Activated CD4-positive, alpha-beta T cell treated with anti-CD3 and anti-CD28 coated beads, Interleukin-2, amount 50 U/mL, for 4 hours (primary cell): ENCODE measurements around the gene CELF4.

Source experiments
- DNase-seq, 2 experiments: peaks; one replicate each; pipeline ENCODE4 v3.0.0-alpha.2; 2020

CELF4 gene

DNA sequence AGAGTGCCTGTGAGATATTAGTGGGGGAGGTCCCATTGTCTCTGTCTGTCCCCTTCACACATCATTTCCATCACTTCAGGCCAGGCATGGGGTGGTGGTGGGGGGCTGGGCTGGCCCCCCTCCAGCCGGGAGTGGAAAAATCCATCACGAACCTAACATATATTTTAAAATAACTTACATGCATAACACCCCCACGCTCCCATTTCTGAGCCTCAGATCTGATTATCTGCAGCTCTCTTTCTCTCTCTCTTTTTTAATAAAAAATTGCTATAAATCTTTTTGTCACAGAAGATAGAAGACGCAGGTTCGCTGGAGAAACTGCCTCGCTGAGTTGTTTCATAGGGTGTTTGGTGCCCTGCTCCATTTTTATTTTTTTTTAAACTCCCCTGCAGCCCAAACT, 159.8 kb downstream of the CELF4 start:
- no peak for DNase-seq

DNA sequence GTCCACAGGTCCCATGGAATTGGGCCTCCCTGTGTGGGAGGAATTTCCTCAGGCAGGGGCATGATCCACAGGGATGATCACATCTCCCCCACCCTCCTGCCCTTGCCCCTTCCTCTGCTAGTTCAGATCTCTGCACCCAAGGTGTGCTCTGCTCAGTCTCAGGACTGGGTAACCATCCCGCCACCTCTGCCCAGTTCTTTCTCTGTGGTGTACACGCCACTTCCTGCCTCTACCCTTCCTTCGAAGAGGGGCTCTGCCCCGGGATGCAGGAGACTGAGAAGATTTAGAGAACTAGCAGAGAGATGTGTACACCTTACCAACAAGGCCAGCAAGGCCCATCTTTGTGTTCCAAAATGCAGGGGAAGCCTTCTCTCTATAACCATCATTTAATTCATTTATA, 160.4 kb downstream of the CELF4 start:
- DNase-seq, result no peak

DNA sequence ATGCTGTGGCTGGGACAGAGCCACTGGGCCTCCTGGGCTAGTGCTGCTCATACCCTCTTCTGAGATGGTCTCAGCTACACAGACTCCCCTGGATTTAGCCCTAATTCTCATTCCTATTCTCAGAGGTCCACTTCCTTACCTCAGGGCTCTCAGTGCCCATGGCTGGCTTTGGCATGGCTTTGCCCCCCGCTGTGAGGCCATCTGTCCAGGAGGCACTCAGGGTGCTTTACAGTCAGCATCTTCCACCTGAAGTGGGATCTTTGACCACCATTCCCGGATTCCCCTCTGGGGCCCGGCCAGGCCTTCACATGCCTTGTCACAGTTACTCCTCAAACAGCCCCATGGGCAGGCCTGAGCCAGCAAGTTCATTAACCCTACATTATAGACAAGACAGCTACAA, 161.8 kb downstream of the CELF4 start:
- DNase-seq, result no peak

DNA sequence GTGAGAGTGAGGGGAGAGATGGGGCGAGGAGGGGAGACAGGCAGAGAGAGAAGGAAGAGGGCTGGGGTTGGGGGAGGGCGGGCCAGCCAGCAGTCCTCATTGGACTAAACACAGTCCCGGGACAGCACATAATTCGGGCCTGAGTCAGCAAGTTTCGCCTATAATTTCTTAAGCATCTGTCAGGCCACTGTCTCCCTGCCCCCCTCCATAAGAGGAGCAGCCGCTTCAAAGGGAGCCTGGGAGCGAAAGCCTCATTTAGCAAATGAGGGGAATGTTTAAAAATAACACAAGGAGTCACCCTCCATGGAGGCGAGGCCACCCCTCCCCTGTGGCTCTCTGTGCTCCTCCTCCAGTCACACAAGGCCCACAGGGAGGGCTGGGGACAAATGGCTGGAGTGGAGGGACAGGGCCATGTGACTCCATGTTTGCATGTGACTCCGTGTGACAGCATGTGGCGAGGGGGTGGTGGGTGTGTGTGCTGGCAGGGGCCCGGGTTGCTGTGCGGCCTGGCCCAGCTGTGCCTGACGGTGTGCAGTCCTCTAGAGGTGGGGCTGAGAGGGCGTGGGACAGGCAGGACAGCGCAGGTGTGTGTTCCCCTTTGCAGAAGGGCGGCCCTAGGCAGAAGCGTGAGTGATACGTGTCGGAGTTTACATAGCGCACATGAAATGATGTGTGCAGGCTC, 162.4 kb downstream of the CELF4 start:
- no peak for DNase-seq

DNA sequence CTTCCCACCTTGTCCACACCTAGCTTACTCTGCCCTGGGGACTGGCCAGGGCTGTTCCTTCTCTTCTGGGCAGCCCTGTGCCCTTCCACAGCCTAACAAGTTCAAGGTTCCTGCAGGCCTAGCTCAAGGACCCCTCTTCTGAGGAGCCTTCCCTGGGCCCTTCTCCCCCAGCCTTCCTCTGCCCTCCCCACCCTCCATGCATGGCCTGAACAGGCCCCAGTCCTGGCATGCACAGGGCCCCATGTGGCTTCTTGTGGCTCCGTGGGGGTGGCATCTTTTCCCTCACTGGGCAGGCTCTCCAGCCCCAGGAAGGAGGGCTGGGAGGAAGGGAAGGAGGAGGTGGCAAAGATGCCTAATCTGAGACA, 162.9 kb downstream of the CELF4 start:
- no peak for DNase-seq

DNA sequence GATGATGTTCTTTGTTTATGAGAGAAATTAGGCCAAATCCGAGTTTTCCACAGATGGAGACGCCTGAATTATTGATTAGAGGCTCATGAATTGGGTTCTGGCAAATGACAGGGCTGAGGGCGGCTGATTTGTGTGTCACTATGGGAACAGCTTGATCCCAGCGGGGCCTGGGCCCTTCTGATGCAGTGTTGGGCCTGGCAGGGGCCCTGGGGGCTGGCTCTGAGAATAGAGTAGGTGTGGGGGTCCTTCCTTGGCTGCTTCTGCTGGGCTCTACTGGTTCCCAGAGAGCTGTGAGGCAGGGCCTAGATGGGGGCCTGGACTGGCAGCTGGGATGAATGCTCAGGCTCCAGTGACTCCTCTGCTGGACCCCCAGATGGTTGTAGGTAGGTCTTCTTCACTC, 164.8 kb downstream of the CELF4 start:
- DNase-seq, result no peak

DNA sequence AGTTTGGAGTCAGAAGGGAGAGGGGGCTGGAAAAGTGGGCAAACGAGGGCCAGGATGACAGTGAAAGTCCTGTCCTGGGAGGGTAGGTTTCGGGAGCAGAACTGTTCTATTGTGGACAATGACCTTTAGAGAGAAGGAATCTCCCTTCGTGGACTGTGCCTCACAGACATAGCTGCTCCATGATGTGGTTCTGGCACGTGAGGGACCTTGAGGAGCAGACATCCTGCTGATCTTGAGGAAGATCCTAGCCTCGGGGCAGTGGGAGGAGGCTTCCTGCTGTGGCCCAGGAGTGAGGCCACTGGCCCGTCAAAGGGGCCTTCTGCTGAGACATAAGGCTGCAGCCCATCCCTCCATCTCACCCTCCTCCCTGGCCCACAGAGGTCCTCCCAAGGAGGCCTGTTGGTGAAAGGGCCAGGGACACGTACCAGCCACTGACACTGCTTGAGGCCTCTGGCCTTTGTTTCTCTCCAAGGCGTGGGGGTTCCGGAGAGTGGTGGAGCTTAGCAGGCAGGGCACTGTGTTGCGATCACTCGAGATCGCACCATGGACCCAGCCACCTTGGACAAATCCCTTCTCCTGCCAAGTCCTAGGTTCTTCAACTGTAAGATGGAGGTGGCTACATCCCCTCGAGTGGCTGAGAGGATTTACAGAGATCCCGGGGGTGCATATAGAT, 167.2 kb downstream of the CELF4 start:
- DNase-seq, result no peak

DNA sequence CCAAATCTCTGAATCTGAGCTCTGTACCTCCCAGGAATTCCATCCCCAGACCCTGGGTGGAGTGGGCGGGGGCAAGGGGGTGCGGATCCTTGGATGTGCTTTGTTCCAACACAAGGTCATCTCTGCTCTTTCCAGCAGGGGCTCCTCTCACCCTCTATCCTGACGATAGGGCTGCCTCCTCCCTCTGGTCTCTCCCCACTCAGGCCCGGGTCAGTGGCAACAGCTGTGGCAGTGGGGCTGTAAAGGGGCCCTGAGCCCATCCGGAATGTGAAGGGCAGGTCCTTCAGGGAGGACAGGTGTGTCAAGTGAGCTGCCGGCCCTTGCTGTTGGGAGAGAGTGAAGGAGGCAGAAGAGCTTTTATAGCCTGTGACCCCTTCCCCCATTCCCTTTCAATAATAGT, 167.8 kb downstream of the CELF4 start:
- no peak for DNase-seq

DNA sequence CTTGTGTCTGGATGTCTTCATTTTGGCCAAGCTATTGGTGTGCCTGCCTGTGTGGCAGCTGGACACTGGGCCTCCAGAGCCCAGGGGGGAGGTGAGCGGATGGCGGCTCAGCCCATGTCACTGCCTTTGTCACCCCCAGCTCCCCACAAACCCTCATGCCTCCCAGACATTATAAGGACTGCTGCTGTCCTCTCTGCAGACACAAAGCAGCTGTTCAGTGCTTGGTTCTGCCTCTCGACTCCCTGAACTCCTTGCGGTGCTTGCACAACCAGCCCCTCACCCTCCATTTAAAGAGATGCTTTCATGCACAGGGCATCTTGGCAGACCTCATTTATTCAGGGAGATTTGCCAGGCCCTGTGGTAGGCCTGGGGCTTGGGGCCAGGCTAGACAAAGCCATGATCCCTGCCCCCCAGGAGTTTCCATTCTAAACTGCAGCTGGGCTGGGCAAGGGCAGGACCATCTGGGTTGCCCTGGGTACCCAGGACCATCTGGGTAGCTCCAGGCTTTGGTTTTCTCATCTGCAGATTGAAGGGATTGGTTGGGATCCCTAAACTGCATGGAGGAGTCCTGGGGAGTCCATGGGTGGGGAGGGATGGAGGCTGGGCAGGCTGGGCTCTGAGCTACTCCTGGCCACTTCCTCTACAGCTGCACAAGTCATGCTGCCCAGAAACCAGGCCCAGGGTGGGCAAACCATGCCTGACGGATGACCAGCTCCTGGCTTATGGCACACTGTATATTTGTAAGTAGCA, 168.5 kb downstream of the CELF4 start:
- no peak for DNase-seq

DNA sequence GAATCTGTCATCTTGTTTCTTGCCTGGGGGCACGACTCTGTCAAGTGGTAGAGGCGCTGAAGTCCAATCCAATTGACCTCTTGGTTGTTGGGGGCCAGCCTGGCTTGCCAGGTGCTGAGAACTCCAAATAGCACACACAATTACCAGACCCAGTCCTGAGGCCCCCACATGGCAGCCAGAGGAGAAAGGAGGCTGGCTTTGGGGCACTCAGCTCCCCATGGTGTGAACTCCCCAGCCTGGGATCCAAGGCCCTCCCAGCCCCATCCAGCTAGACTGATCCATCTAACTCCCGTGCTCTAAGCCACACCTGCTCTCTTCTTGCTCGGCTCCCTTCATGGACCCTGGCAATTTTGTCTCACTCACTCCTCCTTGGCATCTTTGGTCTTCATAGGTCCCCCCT, 170.0 kb downstream of the CELF4 start:
- no peak for DNase-seq

DNA sequence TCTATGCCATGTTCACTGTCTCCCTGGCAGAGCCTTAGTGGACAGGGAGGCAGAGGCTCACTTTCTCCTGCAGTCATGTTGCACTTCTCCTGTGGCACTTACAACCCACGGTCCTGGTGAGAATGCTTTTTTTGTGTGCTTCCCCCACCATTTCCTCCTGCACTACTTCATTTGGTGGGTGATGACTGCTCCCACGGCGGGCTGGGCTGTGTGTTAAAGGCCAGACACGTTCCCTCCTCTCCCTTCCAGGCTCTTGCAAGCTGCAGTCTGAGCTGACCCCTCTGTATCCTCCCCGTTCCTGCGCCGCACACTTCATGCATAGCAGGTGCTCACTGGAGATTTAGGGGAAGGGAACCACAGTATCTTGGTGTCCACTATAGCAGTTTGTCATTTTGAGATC, 170.5 kb downstream of the CELF4 start:
- no peak for DNase-seq

DNA sequence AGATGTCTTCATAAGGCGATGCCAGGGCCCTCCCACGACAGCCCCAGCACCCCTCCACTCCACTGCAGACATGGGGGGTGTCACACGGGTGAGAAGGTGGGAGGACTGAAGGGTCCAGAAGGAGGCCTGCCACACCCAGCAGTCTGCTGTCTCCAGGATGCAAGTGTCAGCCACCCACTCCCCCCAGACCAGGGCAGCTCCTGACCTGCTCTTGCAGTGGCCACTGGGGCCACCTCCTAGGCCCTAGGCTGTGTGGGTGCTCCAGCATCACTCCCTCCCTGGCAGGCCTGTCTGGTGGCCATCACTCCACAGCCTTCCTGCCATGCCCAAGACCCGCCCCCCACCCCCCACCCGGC, 171.0 kb downstream of the CELF4 start:
- DNase-seq, result no peak

DNA sequence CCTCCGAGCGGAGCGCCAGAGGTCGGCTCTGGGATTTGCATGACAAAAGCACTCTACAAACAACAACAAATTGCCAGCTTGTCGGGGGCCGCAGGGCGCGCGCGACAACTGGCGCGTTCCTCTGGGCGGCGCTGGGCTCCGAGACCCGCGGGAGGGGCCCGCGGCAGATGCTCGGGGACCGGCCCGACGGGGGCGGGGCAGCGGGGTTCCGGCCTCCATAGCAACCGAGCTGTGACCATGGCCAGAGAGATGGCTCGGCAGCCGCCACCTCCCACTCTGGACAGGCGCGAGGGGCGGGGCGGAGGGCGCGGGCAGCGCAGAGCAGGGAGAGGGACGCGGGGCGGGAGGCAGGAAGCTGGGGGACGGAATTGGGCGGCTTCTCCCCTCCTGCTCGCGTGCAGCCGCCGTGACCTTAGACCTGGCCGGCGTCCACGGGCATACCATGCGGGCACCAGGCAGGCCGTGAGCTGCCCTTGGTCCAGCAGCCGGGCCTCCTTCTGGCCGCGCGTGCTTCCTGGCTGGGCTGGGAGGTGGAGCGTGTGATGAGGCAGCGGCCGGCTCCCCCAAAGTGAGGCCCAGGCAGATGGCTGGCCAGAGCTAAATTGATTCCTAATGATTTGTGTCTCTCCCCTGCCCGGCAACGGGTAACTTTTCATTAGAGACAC, 171.5 kb downstream of the CELF4 start:
- DNase-seq, result no peak

DNA sequence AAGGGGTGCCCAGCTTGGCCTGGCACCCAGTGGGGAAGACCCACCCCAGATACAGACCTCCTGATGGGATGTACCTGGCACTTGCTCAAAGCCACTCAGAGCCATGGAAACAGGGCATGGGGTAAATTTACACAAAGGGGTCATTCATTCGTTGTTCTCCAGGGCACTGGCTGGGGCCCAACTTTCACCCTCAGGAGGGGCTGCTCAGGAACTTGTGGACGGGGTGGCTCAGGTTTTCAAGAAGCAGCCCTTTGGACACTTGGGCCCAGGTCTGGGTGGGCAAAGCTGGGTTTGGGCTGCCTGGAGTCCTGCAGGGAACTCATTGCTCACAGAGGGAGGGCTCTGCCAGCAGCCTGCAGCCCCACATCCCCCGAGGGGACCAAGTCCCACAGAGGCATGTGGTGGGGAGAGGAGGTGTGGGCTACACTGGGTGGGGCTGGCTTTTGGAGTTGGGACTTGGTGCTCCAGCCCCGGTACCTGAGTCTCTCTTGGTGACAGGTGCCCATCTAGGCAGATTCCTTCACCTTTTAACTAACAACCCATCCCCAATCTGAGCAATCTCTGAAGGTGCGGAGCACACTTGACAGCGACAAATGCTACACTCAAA, 172.3 kb downstream of the CELF4 start:
- no peak for DNase-seq

DNA sequence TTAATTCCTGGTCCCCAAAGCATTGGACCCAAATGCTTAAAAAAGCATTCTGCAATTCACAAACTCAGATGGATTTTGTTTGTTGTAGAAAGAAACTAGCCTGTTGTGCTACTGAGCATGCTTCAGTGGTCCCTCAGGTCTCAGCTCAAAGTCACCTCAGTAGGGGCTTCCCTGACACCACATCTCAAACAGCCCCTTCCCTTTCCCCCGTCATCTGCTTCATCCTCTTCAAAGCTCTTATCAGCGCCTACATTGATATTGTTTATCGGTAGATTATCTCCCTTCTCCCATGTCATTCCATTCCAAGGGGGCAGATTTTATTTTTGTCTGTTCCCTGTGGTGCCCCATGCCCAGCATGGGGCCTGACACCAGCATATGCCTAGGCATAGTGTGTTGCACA, 172.9 kb downstream of the CELF4 start:
- no peak for DNase-seq

DNA sequence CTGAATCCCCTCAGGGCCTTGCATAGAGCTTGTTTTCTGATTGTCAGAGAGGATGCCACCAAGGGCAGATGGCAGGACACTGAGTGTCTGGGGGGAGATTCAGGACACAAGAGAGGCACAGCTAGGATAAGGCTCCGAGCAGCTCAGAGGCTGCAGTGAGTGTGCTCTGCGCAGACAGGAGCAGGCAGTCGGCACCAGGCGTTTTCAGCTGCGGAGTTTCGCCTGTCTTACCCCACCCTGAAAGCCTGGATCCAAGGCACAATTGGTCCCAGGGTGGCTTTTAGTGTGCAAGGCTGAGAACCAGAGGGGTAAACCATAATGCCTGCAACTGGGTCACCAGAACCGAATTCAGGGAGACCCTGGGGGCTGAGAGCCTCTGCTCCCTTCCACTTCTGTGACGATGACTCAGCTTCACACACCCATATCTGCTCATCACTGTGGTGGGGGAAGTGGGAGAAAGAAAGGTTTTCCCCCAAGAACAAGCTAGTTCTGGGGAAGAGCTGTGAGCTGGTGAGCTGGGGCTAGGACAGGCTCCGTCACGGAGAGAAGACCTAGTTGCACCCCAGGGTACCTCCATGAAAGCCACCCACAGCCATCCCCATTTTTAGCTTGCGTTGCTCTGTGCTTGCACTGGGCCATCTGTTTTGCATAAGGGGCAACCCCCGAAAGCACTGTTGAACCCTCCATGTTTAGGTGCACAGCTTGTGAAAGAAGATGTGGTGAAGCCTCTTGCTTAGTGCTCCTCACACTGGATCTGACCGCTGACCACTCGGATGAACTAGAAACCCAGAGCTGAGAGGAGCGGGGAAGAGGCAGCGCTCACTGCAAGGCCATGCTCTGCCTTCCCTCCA, 173.7 kb downstream of the CELF4 start:
- DNase-seq, result no peak

DNA sequence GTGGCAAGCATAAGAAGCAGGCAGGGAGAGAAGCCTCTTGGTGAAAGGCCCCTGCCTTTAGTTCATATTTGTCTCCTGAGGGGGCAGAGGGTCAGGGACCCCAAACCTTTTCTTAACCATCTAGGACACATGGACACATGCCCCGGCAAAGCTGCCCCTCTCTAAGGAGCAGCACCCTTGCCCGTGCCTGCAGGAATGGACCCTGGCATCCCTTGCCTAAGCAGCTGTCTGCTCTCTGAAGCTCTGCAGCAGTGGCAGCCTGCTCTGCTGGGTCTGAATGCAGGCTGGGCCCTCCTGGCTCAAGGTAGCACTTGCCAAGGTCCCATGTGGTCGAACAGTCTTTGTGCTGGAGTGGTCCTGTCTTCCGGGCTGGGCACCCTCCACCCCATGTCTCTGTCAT, 174.4 kb downstream of the CELF4 start:
- no peak for DNase-seq

DNA sequence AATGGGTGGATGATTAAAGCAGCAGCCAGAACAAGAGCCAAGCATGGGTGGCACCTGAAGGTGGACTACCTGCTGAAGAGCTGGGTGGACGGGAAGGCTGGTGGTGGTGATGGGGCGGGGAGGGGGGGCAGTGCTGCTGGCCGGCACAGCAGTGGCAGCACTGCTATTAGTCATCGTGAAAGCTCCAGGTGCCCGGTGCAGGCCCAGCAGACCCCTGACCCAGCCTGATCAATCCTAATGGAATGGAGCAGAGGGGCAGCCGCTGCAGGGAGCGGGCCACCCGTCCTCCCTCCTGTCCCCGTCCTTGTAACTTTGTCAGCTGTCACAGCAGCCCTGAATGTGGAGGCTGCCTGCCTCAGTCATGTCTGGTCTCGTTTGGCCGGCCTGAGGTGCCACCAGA, 174.9 kb downstream of the CELF4 start:
- DNase-seq, result no peak

DNA sequence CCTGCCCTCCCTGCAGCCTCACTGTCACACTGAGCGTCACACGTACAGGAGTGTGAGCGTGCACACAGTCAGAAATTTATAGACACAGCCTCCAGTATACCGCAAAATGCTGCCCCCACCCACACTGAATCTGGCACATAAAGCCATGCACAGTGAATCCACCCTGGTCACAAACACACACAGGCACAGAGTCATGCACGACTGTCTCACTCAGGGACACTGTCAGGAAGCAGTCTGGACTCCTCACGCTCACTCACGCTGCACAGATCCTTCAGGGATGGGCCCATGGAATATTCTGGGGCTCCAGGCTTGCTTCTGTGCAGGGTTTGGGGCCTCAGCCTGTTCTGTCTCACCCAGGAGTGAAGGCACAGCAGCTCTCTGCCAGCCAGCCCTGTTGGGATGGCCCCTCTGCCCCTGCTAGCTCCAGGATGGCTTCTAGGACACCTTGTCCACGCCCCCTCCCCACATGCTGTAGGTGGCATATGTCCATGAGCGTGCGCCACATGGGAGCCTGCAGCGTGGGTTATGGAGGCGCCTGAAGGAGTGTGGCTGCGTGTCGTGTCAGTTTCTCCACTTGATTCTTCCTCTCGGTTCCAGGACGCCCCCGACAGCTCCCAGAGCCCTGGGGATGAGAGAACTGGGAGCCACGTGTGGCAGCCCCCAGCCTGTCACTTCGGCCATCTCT, 175.8 kb downstream of the CELF4 start:
- DNase-seq, result no peak

DNA sequence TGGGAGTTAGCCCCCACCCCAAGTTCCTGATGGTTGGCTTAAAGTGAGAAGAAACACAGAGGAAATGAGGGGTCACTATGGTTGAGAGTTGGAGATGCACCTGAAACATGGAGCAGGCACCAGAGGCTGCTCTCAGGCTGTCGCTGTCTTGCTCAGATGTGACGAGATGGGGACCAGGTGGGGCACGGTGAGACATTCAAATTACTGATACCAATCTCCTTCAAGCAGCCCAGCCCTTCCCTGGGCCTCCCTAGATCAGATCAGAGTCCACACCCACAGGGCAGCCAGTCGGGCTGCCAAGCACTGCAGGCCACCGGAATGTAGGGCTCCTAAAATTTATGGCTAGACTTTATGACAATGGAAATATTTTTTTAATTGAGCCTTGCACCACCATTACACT, 176.6 kb downstream of the CELF4 start:
- DNase-seq, result no peak

DNA sequence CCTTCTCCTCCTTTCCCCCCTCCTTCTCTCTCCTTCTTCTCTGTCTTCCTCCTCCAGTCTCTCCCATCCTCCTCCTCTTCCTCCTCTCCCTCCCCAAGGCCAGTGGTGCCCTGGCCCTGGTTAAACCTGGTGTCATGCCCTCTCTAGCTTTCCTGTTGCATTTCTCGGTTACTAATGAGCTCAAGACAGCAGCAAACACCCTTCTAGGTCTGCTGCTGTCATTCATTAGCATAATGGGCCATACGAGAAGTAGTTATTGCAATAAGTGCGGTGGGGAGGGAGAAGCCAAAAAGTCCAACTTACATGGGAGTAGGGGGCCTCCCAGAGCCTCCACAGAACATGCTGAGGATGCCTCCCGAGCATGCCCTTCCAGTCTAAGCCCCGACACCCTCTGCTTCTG, 177.2 kb downstream of the CELF4 start:
- DNase-seq, result no peak
